Stomach (tissue), 4 donors: Measurements from ENCODE around the gene SLC5A2.

Experiments
- POLR2A ChIP-seq, 4 donors: fragments of 450-650 bp; IDR thresholded peaks; one replicate each; pipeline ENCODE4 v1.6.1; 2016; ENCODE audit warnings: antibody characterized with exemption in 4 of 4, control low read depth in 2 of 4, mild to moderate bottlenecking in 1 of 4, moderate library complexity in 1 of 4
- POLR2AphosphoS5 ChIP-seq, 3 donors: sonication (generic); formaldehyde crosslinking; IDR thresholded peaks; one replicate each; pipeline ENCODE4 v1.6.1; 2016; ENCODE audit warnings: antibody characterized with exemption in 3 of 3
- TF ChIP-seq, protein P1 (sequence below), 7 experiments: fragments of 450-650 bp in 4 of 7; fragments of 200-600 bp in 3 of 7; sonication (generic) in 3 of 7; IDR thresholded peaks; one replicate each; pipeline ENCODE4 v1.5.1; 2016 to 2019; ENCODE audit warnings: antibody characterized with exemption in 7 of 7, control low read depth in 2 of 7, mild to moderate bottlenecking in 1 of 7

DNA sequence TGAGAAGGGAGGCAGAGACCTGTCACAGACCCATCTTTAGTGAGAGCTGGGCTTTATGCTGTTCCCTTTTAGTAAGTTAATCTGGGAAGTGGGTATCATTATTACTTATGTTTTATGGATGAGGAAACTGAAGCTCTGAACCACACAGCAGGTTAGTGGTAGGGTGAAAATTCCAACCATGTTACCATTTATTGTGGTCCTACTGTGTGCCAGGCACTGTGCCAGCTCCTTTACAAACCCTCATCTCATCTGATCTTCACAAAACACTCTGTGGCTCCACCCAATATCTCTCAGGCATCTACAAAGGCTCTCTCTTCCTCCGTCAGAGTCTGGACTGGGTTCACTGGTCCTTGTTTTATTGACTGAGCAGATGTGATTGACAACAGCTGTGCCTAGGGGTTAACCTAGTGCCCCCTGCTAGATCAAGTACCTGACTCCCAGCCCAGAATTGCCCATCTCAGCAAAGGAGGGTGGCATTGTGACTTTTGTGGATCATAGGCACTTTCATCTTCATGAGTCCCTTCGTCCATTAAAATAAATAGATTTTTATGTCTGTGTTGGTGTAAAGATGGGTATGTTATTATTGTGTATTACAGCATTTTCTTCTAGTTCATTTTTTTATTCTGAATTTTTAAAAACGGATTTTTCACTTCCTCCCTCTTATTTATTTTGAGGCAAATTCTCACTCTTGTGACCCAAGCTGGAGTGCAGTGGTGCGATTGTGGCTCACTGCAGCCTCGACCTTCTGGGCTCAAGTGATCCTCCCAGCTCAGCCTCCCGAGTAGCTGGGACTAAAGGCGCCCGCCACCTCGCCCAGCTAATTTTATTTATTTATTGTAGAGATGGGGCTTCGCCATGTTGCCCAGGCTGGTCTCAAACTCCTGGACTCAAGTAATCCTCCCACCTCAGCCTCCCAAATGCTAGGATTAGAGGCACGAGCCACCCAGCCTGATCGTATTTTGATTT is 7.9 kb upstream of the SLC5A2 start:
- TF ChIP-seq POLR2A (IDR thresholded peaks at IDR 0.05) (no peak), POLR2AphosphoS5 (IDR thresholded peaks at IDR 0.05) (no peak)
- TF ChIP-seq, protein P1, sequence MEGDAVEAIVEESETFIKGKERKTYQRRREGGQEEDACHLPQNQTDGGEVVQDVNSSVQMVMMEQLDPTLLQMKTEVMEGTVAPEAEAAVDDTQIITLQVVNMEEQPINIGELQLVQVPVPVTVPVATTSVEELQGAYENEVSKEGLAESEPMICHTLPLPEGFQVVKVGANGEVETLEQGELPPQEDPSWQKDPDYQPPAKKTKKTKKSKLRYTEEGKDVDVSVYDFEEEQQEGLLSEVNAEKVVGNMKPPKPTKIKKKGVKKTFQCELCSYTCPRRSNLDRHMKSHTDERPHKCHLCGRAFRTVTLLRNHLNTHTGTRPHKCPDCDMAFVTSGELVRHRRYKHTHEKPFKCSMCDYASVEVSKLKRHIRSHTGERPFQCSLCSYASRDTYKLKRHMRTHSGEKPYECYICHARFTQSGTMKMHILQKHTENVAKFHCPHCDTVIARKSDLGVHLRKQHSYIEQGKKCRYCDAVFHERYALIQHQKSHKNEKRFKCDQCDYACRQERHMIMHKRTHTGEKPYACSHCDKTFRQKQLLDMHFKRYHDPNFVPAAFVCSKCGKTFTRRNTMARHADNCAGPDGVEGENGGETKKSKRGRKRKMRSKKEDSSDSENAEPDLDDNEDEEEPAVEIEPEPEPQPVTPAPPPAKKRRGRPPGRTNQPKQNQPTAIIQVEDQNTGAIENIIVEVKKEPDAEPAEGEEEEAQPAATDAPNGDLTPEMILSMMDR (IDR thresholded peaks at IDR 0.05), result no peak
